IPS DF 19.7 (cell line): ENCODE measurements around the gene KDM5B.

Source experiments
- DNase-seq: peaks from one replicate; pipeline ENCODE4 v3.0.0-alpha.2; 2013; ENCODE audit warnings: low read depth, low spot score

The KDM5B gene

GRCh38 chr1:202711949-202712635, 96.1 kb downstream of the KDM5B start:
- peak; percentile 25 for DNase-seq

GRCh38 chr1:202710070-202711045, 97.9 kb downstream of the KDM5B start, which contains the start of gene SYT2:
Gene SYT2, minus strand, starts transcription at chr1:202710454. Its CDS starts 104,682 bp downstream, at chr1:202605772.
- no peak for DNase-seq

- DNase-seq = no peak
Measured at GRCh38 chr1:202709276-202710041, 98.8 kb downstream of the KDM5B start.

- no peak for DNase-seq
Measured at GRCh38 chr1:202708456-202709275, 99.6 kb downstream of the KDM5B start.

GRCh38 chr1:202706851-202707250, 101.4 kb downstream of the KDM5B start:
- no peak for DNase-seq

- DNase-seq = no peak
Measured at GRCh38 chr1:202704601-202705000, 103.6 kb downstream of the KDM5B start.

GRCh38 chr1:202703191-202703590, 105.0 kb downstream of the KDM5B start:
- no peak for DNase-seq

GRCh38 chr1:202702088-202702487, 106.1 kb downstream of the KDM5B start:
- no peak for DNase-seq

- DNase-seq = no peak
Measured at GRCh38 chr1:202701200-202701599, 107.0 kb downstream of the KDM5B start.

- no peak for DNase-seq
Measured at GRCh38 chr1:202700061-202700460, 108.2 kb downstream of the KDM5B start.

- DNase-seq = no peak
Measured at GRCh38 chr1:202698276-202698675, 109.9 kb downstream of the KDM5B start.

GRCh38 chr1:202697038-202697437, 111.2 kb downstream of the KDM5B start:
- no peak for DNase-seq

- DNase-seq = no peak
Measured at GRCh38 chr1:202694314-202694713, 113.9 kb downstream of the KDM5B start.

GRCh38 chr1:202692959-202693555, 115.2 kb downstream of the KDM5B start:
- peak; percentile 64 for DNase-seq

- no peak for DNase-seq
Measured at GRCh38 chr1:202691816-202692215, 116.4 kb downstream of the KDM5B start.

- no peak for DNase-seq
Measured at GRCh38 chr1:202689493-202690342, 118.5 kb downstream of the KDM5B start.

- DNase-seq = no peak
Measured at GRCh38 chr1:202689082-202689481, 119.1 kb downstream of the KDM5B start.

GRCh38 chr1:202688401-202688800, 119.8 kb downstream of the KDM5B start:
- DNase-seq = no peak

- no peak for DNase-seq
Measured at GRCh38 chr1:202687798-202688197, 120.4 kb downstream of the KDM5B start.

GRCh38 chr1:202687370-202687769, 120.9 kb downstream of the KDM5B start:
- DNase-seq = no peak
